ENCODE data around the gene ANKRD35. TPM values are rescaled to one million over a fixed set of nuclear protein-coding genes. Genes with fewer than 3 reads are reported as not detected.

ANKRD35 gene
- total and polyA plus RNA-seq, 10 of the 15 experiments (the other 5 are each of a cell fraction or from before 2014, with no cell fraction given), result 0.01 to 0.08 TPM; not detected in 8

DNA sequence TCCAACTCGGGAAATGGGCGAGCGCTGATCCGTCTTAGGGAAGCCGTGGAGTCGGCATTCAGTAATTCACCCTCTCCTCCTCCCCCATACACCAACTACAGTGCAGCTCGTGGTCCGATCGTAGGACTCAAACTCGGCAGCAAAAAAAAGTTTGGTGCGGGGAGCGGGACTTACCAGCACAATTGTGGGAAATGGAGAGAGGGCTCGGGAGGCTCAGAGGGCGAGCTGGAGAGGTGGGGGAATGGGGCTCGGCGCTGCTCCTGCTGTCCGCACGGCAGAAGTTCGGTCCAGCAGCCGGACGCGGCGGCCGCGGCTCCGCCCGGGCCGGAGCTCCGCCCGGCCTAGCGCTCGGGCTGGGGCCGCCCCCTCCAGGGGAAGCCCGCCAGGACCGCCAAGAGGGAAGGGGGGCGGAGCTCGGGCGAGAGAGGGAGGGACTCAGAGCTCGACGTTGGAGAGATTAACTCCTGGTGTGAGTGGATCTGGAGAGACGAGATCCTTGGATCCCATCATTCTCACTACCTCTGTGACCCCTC lies 26.1 kb downstream of the ANKRD35 start:
- in situ Hi-C loops (cut with MboI) (loop anchor here (5.0 kb wide), 1 partner anchor 58 kb away; the partner anchor contains the start of gene PEX11B), intact Hi-C loops (cut with micrococcal nuclease; ENCODE audit: unreplicated experiment) (loop anchor here (1.0 kb wide), 1 partner anchor 59 kb away; the partner anchor contains the start of gene PEX11B)
- ChIA-PET SMC1A (ENCODE audit: uncharacterized antibody, unreplicated experiment) (interaction anchor here (0.9 to 4.7 kb wide), 13 partner anchors 9 to 148 kb away, joined by 3 to 54 read pairs (median 7); partner anchors contain the start of genes ANKRD34A, LIX1L, NUDT17 and POLR3C), POLR2A (interaction anchor here (1.0 to 4.4 kb wide), 19 partner anchors 10 to 178 kb away, joined by 3 to 25 read pairs (median 8); partner anchors contain the start of genes ANKRD34A, ANKRD35, LIX1L and NUDT17), CTCF (interaction anchor here (0.6 to 8.0 kb wide), 18 partner anchors 13 to 173 kb away, joined by 3 to 172 read pairs (median 6); partner anchors contain the start of genes ANKRD34A, ITGA10, NUDT17 and POLR3C), RAD21 (ENCODE audit: unreplicated experiment) (interaction anchor here (0.6 to 4.7 kb wide), 19 partner anchors 13 to 184 kb away, joined by 3 to 69 read pairs (median 4); partner anchors contain the start of genes ANKRD34A, HJV, LIX1L and NUDT17)
- no TSS peak for BruUV-seq (replicated peaks)
- FAIRE-seq (peak; percentile 86), ATAC-seq (peak; percentile 88), DNase-seq (ENCODE audit: low read depth, low spot score) (peak; percentile 23)
- H3K9ac ChIP-seq (ENCODE audit: control insufficient read depth, insufficient read depth, low read length), result peak overlapping the region; percentile 68
- WGBS (ENCODE audit: insufficient coverage, insufficient replicate concordance, low lambda C conversion rate, missing lambda C conversion rate), result under 1% methylated on average over 41 of the region's 41 CpGs
- H3K9me3 ChIP-seq (replicated peaks; ENCODE audit: control insufficient read depth, insufficient read depth, low read length), result no peaks in the 10 kb centered on the region
- H3K27me3 ChIP-seq (replicated peaks in 1 of 2; ENCODE audit: control insufficient read depth in 2 of 2, insufficient read depth in 2 of 2, low read length in 1 of 2), result no peaks in the 10 kb centered on the region
- H3K4me3 ChIP-seq, result peak overlapping the region; percentile 82
- H3K4me1 ChIP-seq (ENCODE audit: control insufficient read depth, insufficient read depth, low read length), result no peaks in the 10 kb centered on the region
- H3K4me2 ChIP-seq (ENCODE audit: control insufficient read depth, insufficient read depth), result peak overlapping the region; percentile 85
- no peaks in the 10 kb centered on the region for H4K20me1 ChIP-seq (ENCODE audit: control insufficient read depth, insufficient read depth)
- peaks cover 0 to 4% of the 10 kb centered on the region in 2 experiments; a peak in 3 of 4 replicates for H3K36me3 ChIP-seq (ENCODE audit: control insufficient read depth in 2 of 2, insufficient read depth in 2 of 2, low read length in 1 of 2)
- no peaks in the 10 kb centered on the region for H3K79me2 ChIP-seq (ENCODE audit: control insufficient read depth, insufficient read depth, low read length)
- peak overlapping the region; percentile 67 for H3K27ac ChIP-seq (ENCODE audit: control insufficient read depth, insufficient read depth)
- peak overlapping the region; percentile 81 for H2AFZ ChIP-seq (ENCODE audit: control insufficient read depth, low read depth, low read length)
- TF ChIP-seq, protein P1, sequence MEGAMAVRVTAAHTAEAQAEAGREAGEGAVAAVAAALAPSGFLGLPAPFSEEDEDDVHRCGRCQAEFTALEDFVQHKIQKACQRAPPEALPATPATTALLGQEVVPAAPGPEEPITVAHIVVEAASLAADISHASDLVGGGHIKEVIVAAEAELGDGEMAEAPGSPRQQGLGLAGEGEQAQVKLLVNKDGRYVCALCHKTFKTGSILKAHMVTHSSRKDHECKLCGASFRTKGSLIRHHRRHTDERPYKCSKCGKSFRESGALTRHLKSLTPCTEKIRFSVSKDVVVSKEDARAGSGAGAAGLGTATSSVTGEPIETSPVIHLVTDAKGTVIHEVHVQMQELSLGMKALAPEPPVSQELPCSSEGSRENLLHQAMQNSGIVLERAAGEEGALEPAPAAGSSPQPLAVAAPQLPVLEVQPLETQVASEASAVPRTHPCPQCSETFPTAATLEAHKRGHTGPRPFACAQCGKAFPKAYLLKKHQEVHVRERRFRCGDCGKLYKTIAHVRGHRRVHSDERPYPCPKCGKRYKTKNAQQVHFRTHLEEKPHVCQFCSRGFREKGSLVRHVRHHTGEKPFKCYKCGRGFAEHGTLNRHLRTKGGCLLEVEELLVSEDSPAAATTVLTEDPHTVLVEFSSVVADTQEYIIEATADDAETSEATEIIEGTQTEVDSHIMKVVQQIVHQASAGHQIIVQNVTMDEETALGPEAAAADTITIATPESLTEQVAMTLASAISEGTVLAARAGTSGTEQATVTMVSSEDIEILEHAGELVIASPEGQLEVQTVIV (IDR thresholded peaks at IDR 0.05; ENCODE audit: borderline replicate concordance, partially characterized antibody), result no peak
- no peak for TF ChIP-seq EP300 (IDR thresholded peaks at IDR 0.05; ENCODE audit: borderline replicate concordance in 1 of 2, control insufficient read depth in 1 of 2, low read depth in 2 of 2, low read length in 2 of 2)
- TF ChIP-seq CHD1 (IDR thresholded peaks at IDR 0.05; ENCODE audit: low read depth, low read length), result no peak
- peak; percentile 37; the same call in 1 of the 2 replicates for TF ChIP-seq MTA2 (IDR thresholded peaks at IDR 0.05; ENCODE audit: low read depth)
- TF ChIP-seq, protein P2, sequence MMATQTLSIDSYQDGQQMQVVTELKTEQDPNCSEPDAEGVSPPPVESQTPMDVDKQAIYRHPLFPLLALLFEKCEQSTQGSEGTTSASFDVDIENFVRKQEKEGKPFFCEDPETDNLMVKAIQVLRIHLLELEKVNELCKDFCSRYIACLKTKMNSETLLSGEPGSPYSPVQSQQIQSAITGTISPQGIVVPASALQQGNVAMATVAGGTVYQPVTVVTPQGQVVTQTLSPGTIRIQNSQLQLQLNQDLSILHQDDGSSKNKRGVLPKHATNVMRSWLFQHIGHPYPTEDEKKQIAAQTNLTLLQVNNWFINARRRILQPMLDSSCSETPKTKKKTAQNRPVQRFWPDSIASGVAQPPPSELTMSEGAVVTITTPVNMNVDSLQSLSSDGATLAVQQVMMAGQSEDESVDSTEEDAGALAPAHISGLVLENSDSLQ (IDR thresholded peaks at IDR 0.05), result no peak
- peak; percentile 67 for TF ChIP-seq POLR2A (IDR thresholded peaks at IDR 0.05; ENCODE audit: low read depth, low read length)
- TF ChIP-seq EED (IDR thresholded peaks at IDR 0.05; ENCODE audit: low read depth), result no peak
- peak; percentile 68 for TF ChIP-seq IKZF1 (conservative IDR thresholded peaks at IDR 0.05)
- TF ChIP-seq YY1 (IDR thresholded peaks at IDR 0.05; ENCODE audit: low read depth, low read length), result peak; percentile 32; the same call in 1 of the 2 replicates
- TF ChIP-seq LARP7 (IDR thresholded peaks at IDR 0.05), result peak; percentile 64; the same call in 1 of the 2 replicates
- TF ChIP-seq HCFC1 (IDR thresholded peaks at IDR 0.05; ENCODE audit: low read length), result no peak
- TF ChIP-seq BACH1 (IDR thresholded peaks at IDR 0.05; ENCODE audit: borderline replicate concordance), result 0 out of 2 replicates have a peak, but pooled peaks have one; percentile 41
- TF ChIP-seq, protein P3, sequence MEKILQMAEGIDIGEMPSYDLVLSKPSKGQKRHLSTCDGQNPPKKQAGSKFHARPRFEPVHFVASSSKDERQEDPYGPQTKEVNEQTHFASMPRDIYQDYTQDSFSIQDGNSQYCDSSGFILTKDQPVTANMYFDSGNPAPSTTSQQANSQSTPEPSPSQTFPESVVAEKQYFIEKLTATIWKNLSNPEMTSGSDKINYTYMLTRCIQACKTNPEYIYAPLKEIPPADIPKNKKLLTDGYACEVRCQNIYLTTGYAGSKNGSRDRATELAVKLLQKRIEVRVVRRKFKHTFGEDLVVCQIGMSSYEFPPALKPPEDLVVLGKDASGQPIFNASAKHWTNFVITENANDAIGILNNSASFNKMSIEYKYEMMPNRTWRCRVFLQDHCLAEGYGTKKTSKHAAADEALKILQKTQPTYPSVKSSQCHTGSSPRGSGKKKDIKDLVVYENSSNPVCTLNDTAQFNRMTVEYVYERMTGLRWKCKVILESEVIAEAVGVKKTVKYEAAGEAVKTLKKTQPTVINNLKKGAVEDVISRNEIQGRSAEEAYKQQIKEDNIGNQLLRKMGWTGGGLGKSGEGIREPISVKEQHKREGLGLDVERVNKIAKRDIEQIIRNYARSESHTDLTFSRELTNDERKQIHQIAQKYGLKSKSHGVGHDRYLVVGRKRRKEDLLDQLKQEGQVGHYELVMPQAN (conservative IDR thresholded peaks at IDR 0.05), result peak; percentile 67; the same call in 1 of the 2 replicates
- peak in 1 of 2 experiments; percentile 23; a peak in 1 of 4 replicates for TF ChIP-seq BHLHE40 (IDR thresholded peaks at IDR 0.05; ENCODE audit: borderline replicate concordance in 1 of 2, low read depth in 2 of 2, low read length in 1 of 2)
- TF ChIP-seq DPF2 (IDR thresholded peaks at IDR 0.05), result peak; percentile 68; the same call in 1 of the 2 replicates
- TF ChIP-seq FOXK2 (IDR thresholded peaks at IDR 0.05), result no peak
- TF ChIP-seq GATAD2B (conservative IDR thresholded peaks at IDR 0.05; ENCODE audit: low read depth), result peak; percentile 50; the same call in 1 of the 2 replicates
- 0 out of 2 replicates have a peak, but pooled peaks have one; percentile 24 for TF ChIP-seq SMARCA5 (IDR thresholded peaks at IDR 0.05)
- TF ChIP-seq SMAD1 (IDR thresholded peaks at IDR 0.05; ENCODE audit: low read depth, partially characterized antibody), result no peak

Data from GM12878 (cell line).